Upper lobe of left lung (tissue), 6 donors: Measurements from ENCODE around the gene OPN1LW. TPM values are rescaled to one million over a fixed set of nuclear protein-coding genes. Genes with fewer than 3 reads are reported as not detected.
"Not testable (repeated sequence)": the region's sequence is repeated elsewhere in the genome, so short reads cannot be mapped to it uniquely, and the experiment has no call there.

Experiments used
- ATAC-seq, 2 donors: fragments of 200-7000 bp; cut with Tn5 transposase; one replicate each; pipeline ENCODE4 v1.9.1; 2022; ENCODE audit warnings: mild to moderate bottlenecking in 2 of 2, moderate library complexity in 2 of 2; ENCODE audit not compliant: low FRiP score in 2 of 2
- DNase-seq, 2 donors: peaks; one replicate each; pipeline ENCODE4 v3.0.0-alpha.2; 2019 to 2020
- H3K27ac ChIP-seq, 4 donors: fragments of 200-600 bp; sonication (generic); one replicate each; pipeline ENCODE4 v1.5.1; 2016 to 2019
- H3K27me3 ChIP-seq, 4 donors: fragments of 200-600 bp; sonication (generic); one replicate each; pipeline ENCODE4 v1.5.1; 2017 to 2019
- H3K36me3 ChIP-seq, 4 donors: fragments of 200-600 bp; sonication (generic); one replicate each; pipeline ENCODE4 v1.5.1; 2016 to 2019
- H3K4me1 ChIP-seq, 4 donors: fragments of 200-600 bp; sonication (generic); one replicate each; pipeline ENCODE4 v1.5.1; 2018 to 2019
- H3K4me3 ChIP-seq, 4 donors: fragments of 200-600 bp; sonication (generic); one replicate each; pipeline ENCODE4 v1.5.1; 2017 to 2019; ENCODE audit warnings: mild to moderate bottlenecking in 2 of 4, moderate library complexity in 1 of 4
- H3K9me3 ChIP-seq, 4 donors: fragments of 200-600 bp; sonication (generic); one replicate each; pipeline ENCODE4 v1.5.1; 2018 to 2019
- EP300 ChIP-seq, 4 donors: sonication (generic); formaldehyde crosslinking; IDR thresholded peaks; one replicate each; pipeline ENCODE4 v1.5.1; 2017; ENCODE audit warnings: antibody characterized with exemption in 4 of 4, control low read depth in 2 of 4
- POLR2A ChIP-seq, 4 donors: fragments of 450-650 bp; IDR thresholded peaks; one replicate each; pipeline ENCODE4 v1.5.1; 2016 to 2017; ENCODE audit warnings: antibody characterized with exemption in 4 of 4, mild to moderate bottlenecking in 2 of 4
- POLR2AphosphoS5 ChIP-seq, 2 donors: sonication (generic); formaldehyde crosslinking; IDR thresholded peaks; one replicate each; pipeline ENCODE4 v1.5.1; 2017; ENCODE audit warnings: antibody characterized with exemption in 2 of 2
- WGBS, 2 donors: methylation state at CpG; one replicate each; pipeline ENCODE4 v1.1.5; 2017 to 2018; 5-methylcytosine and 5-hydroxymethylcytosine counted together
- total RNA-seq, 6 donors: library from RNA; depleted of rRNA in 4 of 6; stranded (reverse); fragments of >200 nt in 4 of 6; gene quantifications; one replicate each; pipeline versions ENCODE4 v1.1.0 to v1.2.1, GENCODE V29; 2016 to 2021
- TF ChIP-seq, protein P1 (sequence below), 6 experiments: fragments of 450-650 bp in 4 of 6; fragments of 200-600 bp in 2 of 6; sonication (generic) in 2 of 6; IDR thresholded peaks; one replicate each; pipeline ENCODE4 v1.5.1; 2016 to 2019; ENCODE audit warnings: antibody characterized with exemption in 6 of 6
- donor health status: DM: no; HTN: no; CAD: no; lungs with moderate emphysema.
- donor health status: DM: no; HTN: yes; CAD: no; lungs with severe emphysema.

OPN1LW gene
- total RNA-seq, 6 donors from 2014 or later, result not detected

DNA sequence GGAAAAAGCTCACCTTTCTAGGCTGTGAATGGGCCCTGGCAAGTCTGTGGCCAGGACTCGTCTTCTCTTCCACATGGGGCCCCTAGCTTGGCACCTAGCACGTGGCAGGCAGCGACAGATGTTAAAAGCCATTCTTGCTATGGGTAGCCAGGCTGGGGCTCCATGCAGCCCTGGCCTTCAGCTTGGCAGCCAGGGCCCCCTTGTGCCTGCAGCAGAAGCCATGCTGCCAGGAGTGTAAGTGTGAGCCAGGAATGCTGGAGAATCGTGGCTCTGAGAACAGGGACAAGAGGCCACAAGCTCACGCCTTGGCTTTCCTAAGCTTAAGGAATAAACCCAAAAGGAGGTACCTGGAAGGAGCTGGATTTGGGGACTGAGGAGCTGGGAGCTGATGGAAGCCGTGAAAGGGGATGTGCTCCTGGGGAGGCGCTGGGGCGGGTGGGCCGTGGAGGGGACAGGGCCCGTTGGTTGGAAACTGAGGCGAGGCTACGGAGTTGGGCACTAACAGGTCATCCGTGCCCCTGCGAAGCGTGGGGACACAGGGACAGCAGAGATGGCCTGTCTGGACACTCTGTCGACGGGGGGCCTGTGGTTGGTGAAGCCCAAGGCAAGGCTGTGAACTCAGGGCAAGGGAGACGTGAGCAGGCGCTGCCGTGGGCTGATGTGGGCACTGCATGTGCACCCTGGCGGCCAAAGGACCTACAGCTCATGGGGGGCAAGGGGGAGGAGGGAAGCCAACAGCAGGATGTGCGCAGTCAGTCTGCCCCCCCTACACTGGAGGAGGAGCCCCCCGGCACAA lies 895 bp upstream of the OPN1LW start:
- Histone ChIP-seq H3K27me3 (no peaks in the 10 kb centered on the region), H3K4me1 (no peaks in the 10 kb centered on the region), H3K27ac (no peak overlapping the region), H3K4me3 (no peak overlapping the region), H3K36me3 (no peaks in the 10 kb centered on the region), H3K9me3 (no peaks in the 10 kb centered on the region)
- TF ChIP-seq, protein P1, sequence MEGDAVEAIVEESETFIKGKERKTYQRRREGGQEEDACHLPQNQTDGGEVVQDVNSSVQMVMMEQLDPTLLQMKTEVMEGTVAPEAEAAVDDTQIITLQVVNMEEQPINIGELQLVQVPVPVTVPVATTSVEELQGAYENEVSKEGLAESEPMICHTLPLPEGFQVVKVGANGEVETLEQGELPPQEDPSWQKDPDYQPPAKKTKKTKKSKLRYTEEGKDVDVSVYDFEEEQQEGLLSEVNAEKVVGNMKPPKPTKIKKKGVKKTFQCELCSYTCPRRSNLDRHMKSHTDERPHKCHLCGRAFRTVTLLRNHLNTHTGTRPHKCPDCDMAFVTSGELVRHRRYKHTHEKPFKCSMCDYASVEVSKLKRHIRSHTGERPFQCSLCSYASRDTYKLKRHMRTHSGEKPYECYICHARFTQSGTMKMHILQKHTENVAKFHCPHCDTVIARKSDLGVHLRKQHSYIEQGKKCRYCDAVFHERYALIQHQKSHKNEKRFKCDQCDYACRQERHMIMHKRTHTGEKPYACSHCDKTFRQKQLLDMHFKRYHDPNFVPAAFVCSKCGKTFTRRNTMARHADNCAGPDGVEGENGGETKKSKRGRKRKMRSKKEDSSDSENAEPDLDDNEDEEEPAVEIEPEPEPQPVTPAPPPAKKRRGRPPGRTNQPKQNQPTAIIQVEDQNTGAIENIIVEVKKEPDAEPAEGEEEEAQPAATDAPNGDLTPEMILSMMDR (IDR thresholded peaks at IDR 0.05), result no peak
- TF ChIP-seq POLR2A (IDR thresholded peaks at IDR 0.05) (no peak), POLR2AphosphoS5 (IDR thresholded peaks at IDR 0.05) (no peak), EP300 (IDR thresholded peaks at IDR 0.05) (no peak)
- DNase-seq, result no peak
- 86 to 87% methylated on average over 14 to 23 of the region's 23 CpGs for WGBS, 2 donors
- ATAC-seq, result no peak

DNA sequence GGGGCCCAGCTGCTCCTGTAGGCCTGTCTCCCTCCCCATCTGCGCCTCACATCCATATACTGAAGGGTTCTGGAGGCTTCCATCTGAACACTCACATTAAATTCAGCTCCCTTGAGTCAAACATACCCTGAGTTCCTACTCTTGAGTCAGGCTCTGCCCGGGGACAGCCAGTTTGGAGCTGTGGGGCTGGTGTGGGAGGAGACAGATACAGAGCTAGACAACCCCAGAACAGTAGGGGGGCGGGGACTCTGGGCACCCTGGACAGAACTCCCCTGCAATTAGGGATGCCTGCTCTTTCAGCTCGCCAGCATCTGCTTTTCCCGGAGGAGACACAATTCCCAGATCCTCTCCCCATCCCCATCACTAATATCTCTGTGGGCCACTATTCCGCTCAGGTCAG lies 7.0 kb downstream of the OPN1LW start:
- not testable (repeated sequence) for H3K9me3 ChIP-seq, DNase-seq, H3K4me1 ChIP-seq, ATAC-seq, H3K27ac ChIP-seq, H3K4me3 ChIP-seq, H3K27me3 ChIP-seq, H3K36me3 ChIP-seq
- WGBS, 2 donors, result no CpG with 5 or more reads among the region's 6 CpGs

DNA sequence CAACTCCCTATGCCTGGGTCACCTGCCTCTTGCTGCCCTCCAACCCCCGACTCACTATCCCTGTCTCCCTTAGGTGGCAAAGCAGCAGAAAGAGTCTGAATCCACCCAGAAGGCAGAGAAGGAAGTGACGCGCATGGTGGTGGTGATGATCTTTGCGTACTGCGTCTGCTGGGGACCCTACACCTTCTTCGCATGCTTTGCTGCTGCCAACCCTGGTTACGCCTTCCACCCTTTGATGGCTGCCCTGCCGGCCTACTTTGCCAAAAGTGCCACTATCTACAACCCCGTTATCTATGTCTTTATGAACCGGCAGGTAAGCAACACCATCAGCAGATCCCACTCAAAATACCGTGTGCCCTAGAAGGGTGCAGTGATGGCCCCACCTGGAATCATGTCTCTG lies 12.2 kb downstream of the OPN1LW start:
- not testable (repeated sequence) for H3K9me3 ChIP-seq, ATAC-seq, H3K4me3 ChIP-seq, DNase-seq, H3K27ac ChIP-seq, H3K4me1 ChIP-seq, H3K27me3 ChIP-seq, H3K36me3 ChIP-seq
- 93 to 94% methylated on average over 5 to 11 of the region's 11 CpGs for WGBS, 2 donors

DNA sequence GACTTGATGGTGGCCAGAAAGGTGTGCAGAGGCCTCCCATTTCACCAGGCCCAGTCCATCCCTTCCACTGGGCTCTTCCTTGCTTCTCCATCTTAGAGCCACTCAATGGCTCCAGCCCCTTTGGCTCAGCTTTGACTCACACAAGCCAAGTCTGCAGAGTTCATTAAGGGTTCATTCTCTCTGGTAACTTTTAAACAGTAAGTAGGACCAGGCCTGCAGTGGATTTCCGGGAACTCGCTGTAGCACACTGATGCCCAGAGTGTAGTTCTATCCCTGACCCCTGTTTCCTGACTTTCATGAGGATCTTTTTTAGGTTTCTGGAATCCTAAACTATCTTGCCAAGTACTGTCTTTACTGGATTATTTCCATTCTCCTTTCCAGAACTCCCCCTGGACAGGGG lies 13.2 kb downstream of the OPN1LW start:
- not testable (repeated sequence) for H3K4me3 ChIP-seq, H3K9me3 ChIP-seq, H3K27ac ChIP-seq, DNase-seq, H3K27me3 ChIP-seq, H3K36me3 ChIP-seq, H3K4me1 ChIP-seq, ATAC-seq
- WGBS, 2 donors, result no CpG with 5 or more reads among the region's 2 CpGs

DNA sequence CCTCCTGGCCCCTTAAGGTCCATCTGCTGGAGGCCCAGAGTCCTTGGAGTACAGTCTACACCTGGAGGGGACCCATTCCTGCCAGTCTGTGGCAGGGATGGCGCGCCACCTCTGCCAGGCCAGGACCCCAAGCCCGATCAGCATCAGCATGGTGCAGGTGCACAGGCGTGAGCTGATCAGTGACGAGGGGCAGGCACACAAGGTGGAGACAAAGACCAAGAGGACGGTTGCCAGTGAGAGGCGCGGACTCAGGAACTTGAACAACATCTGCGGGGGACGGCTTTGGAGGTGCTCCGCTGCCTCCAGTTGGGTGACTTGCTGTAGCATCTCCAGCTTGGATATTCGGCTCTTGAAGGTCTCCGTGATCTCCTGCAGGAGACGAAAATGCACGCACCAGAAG lies 15.3 kb downstream of the OPN1LW start:
- H3K9me3 ChIP-seq, DNase-seq, H3K27me3 ChIP-seq, H3K27ac ChIP-seq, ATAC-seq, H3K36me3 ChIP-seq, H3K4me3 ChIP-seq, H3K4me1 ChIP-seq: not testable (repeated sequence)
- no CpG with 5 or more reads among the region's 15 CpGs for WGBS, 2 donors

DNA sequence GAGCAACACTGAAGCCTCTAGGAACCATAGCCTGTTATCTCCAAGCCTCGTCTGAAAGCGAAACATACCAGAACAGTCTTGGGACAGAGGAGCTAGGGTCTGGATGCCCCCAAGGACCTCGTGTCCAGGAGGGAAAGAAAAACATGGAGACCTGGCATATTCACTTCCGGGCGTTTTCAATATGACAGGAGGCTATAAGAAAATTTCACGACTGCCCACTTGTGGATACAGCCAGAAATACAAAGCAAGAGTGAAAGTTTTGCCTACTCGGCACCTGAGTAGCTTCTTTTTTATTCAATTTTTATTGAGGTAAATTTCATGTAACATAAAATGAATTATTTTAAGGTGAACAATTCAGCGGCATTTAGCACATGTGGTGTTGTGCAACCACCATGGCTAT lies 20.9 kb downstream of the OPN1LW start:
- DNase-seq, H3K4me3 ChIP-seq, H3K27me3 ChIP-seq, ATAC-seq, H3K4me1 ChIP-seq, H3K27ac ChIP-seq, H3K36me3 ChIP-seq, H3K9me3 ChIP-seq: not testable (repeated sequence)
- no CpG with 5 or more reads among the region's 8 CpGs for WGBS, 2 donors

DNA sequence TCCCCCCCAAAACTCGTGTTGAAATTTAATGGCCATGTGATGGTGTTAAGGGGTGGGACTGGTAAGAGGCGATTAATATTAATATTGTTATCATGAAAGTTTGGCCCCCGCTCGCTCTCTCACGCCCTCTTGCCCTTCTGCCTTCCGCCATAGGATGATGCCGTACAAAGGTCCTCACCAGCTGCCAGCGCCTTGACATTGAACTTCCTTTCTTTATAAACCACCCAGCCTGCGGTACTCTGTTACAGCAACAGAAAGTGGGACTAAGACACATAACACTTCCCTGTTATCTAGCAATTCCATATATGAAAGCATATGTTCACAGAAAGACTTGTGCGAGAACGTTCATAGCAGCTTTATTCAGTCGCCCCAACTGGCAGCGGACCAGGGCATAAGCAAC lies 24.3 kb downstream of the OPN1LW start:
- not testable (repeated sequence) for H3K27ac ChIP-seq, H3K4me1 ChIP-seq, H3K4me3 ChIP-seq, H3K27me3 ChIP-seq, H3K36me3 ChIP-seq, H3K9me3 ChIP-seq, ATAC-seq, DNase-seq
- WGBS, 2 donors, result no CpG with 5 or more reads among the region's 13 CpGs

DNA sequence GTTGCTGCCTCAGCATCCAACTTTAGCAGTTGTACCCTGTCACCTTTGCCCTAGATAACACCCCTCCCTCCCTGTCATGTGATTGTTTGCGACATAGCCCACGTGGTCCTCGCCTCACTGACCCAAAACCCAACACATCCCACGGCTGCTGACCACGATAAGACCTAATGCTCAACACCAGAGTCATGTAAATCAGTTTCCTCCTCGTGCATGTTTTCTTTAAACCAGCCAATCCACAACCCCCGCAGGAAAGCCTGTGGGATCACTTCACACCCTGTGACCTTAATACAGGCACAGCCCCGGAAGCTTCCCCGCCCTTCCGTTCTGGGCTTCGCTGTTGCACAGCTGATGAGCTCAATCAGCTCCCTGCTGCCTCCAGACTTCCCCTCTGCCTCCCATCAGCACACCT lies 28.5 kb downstream of the OPN1LW start:
- H3K27ac ChIP-seq, H3K4me1 ChIP-seq, H3K9me3 ChIP-seq, H3K27me3 ChIP-seq, H3K4me3 ChIP-seq, H3K36me3 ChIP-seq, DNase-seq: not testable (repeated sequence)
- peak; percentile 79 to 90 for ATAC-seq
- WGBS, 2 donors, result no CpG with 5 or more reads among the region's 11 CpGs

DNA sequence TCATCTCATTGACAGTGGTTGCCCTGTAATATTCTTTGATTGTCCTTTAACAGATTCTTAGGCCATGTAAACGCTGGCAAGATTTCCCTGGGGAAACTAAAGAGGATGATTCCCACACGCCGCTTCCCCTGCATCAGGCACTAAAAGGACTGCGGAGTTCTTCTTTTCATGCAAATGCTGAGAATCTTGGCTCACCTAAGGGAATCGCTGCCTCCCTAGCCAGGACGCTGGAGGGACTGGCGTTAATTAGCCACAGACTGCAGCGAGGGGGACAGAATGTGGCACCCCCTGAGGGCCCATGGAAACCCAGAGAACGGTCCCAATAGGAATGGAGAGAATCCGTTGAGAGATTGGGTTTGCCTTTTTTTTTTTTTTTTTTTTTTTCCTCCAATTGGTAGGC lies 30.3 kb downstream of the OPN1LW start:
- DNase-seq, H3K4me3 ChIP-seq, ATAC-seq, H3K27me3 ChIP-seq, H3K9me3 ChIP-seq, H3K4me1 ChIP-seq, H3K27ac ChIP-seq, H3K36me3 ChIP-seq: not testable (repeated sequence)
- WGBS, 2 donors, result no CpG with 5 or more reads among the region's 10 CpGs

DNA sequence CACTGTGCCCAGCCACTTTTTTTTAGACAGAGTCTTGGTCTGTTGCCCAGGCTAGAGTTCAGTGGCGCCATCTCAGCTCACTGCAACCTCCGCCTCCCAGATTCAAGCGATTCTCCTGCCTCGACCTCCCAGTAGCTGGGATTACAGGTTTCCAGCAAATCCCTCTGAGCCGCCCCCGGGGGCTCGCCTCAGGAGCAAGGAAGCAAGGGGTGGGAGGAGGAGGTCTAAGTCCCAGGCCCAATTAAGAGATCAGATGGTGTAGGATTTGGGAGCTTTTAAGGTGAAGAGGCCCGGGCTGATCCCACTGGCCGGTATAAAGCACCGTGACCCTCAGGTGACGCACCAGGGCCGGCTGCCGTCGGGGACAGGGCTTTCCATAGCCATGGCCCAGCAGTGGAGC lies 38.3 kb downstream of the OPN1LW start, which contains the start of gene OPN1MW:
Gene OPN1MW (plus strand): TSS at position 301 of the 400 bp plus-strand sequence. CDS start 82 bp downstream, at position 383.
- not testable (repeated sequence) for H3K27ac ChIP-seq, H3K27me3 ChIP-seq, DNase-seq, H3K4me3 ChIP-seq, ATAC-seq, H3K4me1 ChIP-seq, H3K36me3 ChIP-seq, H3K9me3 ChIP-seq
- WGBS, 2 donors, result no CpG with 5 or more reads among the region's 14 CpGs

DNA sequence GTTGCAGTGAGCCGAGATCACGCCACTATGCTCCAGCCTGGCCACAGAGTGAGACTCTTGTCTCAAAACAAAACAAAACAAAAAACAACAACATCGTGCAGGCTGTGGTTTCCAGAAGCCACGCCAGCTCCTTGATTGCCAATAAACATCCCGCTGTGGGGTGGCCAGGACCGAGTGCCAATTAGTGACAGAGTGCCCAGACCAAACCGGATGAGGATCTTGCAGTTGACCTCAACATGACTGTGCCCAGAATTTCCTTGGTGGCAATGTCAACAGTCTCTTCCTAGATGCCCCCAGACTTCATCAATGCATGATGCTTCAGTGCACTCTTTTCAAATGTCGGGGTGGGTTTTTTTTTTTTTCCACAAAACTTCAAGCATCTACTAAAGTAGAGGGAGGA lies 39.8 kb downstream of the OPN1LW start:
- not testable (repeated sequence) for ATAC-seq, H3K9me3 ChIP-seq, H3K4me1 ChIP-seq, H3K36me3 ChIP-seq, H3K4me3 ChIP-seq, H3K27ac ChIP-seq, H3K27me3 ChIP-seq, DNase-seq
- no CpG with 5 or more reads among the region's 8 CpGs for WGBS, 2 donors

DNA sequence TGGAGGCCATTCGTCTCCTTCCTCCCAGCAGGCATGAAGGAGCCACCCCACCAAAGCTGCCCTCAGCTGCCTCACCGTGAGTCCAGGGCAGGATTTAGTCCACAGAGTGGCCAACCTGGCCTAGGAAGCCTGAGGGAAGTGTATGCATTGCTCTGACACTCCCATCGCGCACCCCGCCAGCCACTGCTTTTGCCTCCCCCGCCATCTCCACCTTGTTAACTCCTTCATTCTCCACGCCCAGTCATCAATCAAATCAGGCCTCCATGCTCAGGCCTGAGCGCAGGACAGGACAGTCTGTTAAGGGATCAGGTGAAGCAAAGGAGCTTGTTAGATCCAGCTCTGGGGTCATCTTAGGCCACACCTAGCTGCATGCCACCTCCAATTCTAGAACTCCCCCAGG lies 48.8 kb downstream of the OPN1LW start:
- not testable (repeated sequence) for ATAC-seq, H3K9me3 ChIP-seq, H3K4me3 ChIP-seq, DNase-seq, H3K36me3 ChIP-seq, H3K4me1 ChIP-seq, H3K27me3 ChIP-seq, H3K27ac ChIP-seq
- no CpG with 5 or more reads among the region's 8 CpGs for WGBS, 2 donors
